OCI-LY3 (cell line): ENCODE measurements around the gene SMYD3.

Experiments
- EZH2phosphoT487 ChIP-seq: fragments of 200-600 bp; shearing (Covaris generic); IDR thresholded peaks from 2 replicates; pipeline ENCODE4 v1.6.1; 2018; ENCODE audit warnings: antibody characterized with exemption, mixed run types, low read depth
- TF ChIP-seq, protein P1 (sequence below): fragments of 200-600, 300-600 bp; sonication (generic); IDR thresholded peaks from 2 replicates; pipeline ENCODE4 v1.5.1; 2014; ENCODE audit warnings: antibody characterized with exemption, low read length, low read depth

DNA sequence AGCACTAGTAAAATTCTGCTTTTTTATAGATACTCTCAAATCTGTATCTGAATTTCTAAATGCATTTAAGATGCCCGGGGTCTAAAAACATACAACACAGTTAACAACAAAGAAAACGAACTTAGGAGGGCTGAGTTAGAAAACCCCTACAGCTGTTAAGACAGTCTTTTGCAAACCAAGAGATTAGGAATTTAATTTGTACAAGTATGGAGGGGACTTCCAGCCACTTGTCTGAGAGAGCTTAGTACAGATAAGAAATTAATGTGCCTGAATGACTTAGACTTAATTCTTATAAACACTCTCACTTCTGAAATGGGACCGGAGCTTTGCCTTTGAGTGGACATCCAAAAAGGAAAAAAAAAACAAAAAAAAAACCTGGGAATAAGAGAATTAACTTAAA, 61.6 kb downstream of the SMYD3 start:
- TF ChIP-seq, protein P1, sequence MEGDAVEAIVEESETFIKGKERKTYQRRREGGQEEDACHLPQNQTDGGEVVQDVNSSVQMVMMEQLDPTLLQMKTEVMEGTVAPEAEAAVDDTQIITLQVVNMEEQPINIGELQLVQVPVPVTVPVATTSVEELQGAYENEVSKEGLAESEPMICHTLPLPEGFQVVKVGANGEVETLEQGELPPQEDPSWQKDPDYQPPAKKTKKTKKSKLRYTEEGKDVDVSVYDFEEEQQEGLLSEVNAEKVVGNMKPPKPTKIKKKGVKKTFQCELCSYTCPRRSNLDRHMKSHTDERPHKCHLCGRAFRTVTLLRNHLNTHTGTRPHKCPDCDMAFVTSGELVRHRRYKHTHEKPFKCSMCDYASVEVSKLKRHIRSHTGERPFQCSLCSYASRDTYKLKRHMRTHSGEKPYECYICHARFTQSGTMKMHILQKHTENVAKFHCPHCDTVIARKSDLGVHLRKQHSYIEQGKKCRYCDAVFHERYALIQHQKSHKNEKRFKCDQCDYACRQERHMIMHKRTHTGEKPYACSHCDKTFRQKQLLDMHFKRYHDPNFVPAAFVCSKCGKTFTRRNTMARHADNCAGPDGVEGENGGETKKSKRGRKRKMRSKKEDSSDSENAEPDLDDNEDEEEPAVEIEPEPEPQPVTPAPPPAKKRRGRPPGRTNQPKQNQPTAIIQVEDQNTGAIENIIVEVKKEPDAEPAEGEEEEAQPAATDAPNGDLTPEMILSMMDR: no peak
- no peak for TF ChIP-seq EZH2phosphoT487
